GM19099 (cell line): ENCODE results near the gene MTMR10.

Source experiments
- POLR2A ChIP-seq: IDR thresholded peaks from 3 replicates; pipeline ENCODE4 v1.6.1; 2011; ENCODE audit warnings: low read depth; ENCODE audit not compliant: insufficient read length; ENCODE audit errors: extremely low read depth

The MTMR10 gene

DNA sequence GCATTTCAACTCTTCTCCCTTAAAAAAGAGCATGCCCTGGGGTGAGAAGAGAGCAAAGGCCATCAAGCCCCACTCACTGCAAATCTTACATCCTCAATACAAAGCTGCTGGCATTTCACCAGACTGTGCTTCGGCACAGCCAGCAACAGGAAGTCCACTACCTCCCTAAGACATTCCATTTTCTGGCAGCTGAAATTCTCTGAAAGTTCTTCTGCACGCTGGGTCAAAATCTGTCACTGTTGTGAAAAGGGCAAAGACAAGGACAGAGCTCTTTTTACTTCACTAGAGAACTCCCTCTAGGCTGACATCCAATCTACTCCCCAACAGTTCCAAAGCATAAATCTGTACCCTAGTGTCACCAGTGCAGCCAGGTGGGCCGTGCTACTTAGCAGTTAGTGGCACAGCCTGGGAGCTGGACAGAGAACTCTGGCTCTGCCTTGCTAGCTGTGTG, 6.3 kb downstream of the MTMR10 start:
- TF ChIP-seq POLR2A: no peak

DNA sequence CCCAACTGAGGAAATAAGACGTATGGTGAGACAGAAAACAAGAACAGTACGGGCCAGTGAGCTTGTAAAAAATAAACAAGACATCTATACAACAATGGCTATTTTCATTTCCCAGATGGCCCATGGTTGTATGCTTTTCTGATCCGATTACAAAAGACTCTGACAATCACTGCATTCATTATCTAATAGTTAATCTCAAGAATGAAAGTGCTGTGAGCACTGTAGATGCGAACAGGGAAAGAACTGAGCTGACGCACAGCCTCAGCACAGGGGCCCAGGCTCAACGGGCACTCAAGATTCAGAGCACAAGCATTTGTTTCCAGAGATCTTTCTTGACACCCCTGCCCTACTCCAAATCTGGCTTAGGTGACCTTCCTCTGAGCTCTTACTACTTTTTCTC, 6.9 kb downstream of the MTMR10 start:
- no peak for TF ChIP-seq POLR2A

DNA sequence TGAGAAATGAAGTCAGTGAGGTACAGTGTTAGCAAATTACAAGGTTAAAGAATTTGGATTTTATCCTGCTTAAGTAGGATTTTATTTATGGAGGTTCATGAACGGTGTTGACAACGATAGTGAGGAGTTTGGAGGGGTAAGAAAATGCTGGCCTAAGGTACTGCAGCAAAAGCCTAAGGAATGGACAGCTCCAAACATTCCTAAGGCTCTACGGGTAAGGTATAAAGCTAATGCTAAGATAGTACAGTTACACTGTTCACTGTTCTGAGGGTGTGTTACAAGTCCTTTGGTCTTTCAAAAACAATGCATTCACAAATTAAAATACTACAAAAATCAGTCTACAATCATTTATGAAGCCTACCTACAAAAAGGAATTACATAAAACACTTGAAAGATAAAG, 7.3 kb downstream of the MTMR10 start:
- no peak for TF ChIP-seq POLR2A

DNA sequence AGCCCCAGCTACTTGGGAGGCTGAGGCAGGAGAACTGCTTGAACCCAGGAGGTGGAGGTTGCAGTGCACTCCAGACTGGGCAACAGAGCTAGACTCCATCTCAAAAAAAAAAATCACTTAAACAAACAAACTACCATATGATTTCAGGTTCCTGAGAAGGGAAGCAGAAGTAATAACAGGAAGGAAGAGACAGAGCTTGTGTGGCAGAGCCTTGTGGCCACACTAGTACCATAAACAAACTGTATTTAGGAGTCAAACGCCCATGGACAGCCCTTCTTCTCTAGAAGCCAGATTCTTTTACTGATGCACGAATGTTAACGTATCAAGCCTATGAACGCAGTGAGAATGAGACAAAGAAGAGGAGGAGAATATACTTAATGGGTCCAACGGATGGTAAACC, 12.0 kb downstream of the MTMR10 start:
- no peak for TF ChIP-seq POLR2A

DNA sequence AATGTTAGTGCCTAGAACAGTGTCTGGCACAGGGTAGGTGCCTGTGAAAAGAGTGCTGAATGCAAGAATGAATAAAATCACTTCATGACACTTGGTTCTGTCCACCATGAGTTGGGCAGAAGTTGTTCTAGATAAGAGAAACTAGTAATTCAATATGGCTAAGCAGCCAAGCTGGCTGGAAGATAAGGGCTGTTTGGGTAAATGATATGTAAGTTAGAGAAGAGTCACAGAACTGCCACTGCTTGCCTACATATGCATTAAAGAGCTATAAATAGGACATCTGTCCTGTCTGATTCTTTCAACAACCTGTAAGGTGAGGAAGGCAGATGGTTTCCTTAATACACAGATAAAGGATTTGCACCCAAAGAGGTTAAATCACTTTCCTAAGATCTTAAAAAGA, 13.1 kb downstream of the MTMR10 start:
- TF ChIP-seq POLR2A: no peak

DNA sequence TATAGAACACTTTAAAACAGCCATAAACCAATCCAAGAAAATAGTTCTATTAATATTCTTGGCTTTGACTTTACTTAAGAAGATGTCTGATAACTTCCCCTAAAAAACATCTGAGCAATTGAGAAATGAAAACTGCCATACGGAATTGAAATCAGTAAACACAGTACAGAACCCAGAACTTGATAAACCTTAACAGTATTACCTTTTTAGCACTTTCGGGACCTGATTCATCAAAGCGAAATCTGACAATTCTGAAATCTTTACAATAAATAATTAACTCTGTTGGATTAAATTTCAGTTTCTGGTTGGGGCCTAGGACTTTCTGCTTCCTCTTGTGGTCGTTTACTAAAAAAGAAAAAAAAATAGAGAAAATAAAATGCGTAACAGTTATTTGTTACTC, 17.3 kb downstream of the MTMR10 start:
- no peak for TF ChIP-seq POLR2A

DNA sequence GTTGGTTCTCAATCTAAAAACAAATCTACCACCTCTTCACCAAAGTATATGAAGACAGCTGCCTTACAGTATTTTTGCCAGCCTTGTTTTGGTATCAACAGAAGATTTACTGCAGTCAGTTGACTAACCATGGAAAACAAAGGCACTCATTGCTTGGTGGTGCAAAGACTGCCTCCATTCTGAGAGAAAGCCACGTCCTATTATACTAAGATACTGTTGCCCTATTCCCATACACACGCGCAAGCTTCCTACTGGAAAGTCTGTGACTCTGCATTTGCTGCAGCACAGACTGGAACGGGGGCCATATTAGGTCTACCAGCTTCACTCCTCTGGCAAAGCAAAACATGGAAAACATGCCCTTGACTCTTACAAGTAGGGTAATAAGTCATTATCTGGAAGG, 18.0 kb downstream of the MTMR10 start:
- TF ChIP-seq POLR2A: no peak

DNA sequence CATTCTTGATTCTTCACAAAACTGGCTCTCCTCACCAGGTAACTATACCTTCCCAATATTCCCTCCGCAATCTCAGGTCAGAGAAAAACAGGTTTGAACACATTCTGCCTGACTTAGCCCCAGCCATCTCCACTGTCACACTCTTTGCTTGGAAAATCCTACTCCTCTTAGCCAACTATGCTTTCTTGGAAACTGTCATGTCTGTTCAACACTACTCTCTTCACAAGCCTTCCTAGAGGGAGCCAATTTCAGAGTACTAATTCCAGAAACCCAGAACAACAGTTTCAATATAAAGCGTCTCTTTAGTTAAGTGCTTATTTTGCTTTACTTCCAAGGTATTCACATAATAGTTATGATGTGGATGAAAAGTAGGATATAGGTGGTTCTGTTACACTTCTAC, 21.7 kb downstream of the MTMR10 start:
- no peak for TF ChIP-seq POLR2A

DNA sequence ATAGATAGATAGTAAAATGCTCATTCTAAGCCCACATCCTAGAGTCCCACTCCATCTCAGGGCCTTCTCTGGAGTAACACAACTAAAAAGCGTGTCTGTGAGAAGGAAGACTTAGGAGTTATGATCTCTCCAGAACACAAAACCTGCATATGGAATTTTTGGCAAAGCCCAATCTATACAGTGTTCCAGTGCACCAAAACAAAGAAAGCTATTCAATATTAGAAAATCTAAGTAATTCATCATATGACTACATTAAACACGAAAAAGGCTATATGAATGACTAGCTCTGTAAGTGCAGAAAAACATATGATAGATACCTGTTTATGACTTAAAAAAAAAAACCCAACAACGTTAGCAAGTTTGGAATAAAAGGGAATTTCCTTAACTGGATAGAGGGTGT, 27.7 kb downstream of the MTMR10 start:
- TF ChIP-seq POLR2A: no peak

DNA sequence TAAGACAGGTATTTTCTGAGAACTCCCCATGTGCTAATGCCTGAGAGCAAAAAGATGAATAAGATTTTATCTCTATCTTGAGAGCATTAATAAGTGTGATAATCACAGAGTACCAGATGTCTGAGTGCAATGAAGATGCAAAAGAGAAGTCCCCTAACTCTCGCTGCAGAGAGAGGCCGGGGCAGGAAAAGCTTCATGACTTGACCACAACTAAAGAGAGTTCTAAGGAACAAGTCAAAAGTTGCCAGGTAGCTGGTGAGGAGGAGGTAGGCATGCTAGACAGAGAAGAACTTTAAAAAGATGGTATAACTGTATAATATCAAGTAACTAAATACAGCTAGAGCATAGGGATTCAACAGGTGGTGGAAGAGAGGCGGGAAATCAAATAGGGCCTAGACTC, 28.8 kb downstream of the MTMR10 start:
- TF ChIP-seq POLR2A: no peak

DNA sequence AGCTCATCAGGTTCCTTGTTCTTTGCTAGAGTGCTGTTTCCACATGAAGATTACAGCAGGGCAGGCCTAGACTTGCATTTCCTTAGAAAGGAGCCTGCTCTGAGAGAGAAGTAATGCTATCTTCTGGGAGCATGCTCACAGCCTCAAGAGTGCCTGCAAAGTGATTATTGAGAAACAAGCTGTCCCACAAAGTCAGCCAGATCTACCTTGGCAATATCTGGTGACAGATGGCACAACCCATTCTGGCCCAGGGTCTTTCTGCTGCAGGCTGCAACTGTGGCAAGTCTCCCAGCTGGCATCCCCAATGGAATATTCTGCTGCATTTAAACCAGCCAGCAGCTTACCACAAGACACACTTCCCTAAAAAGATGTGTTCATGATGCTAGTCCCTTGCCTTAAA, 29.3 kb downstream of the MTMR10 start:
- no peak for TF ChIP-seq POLR2A

DNA sequence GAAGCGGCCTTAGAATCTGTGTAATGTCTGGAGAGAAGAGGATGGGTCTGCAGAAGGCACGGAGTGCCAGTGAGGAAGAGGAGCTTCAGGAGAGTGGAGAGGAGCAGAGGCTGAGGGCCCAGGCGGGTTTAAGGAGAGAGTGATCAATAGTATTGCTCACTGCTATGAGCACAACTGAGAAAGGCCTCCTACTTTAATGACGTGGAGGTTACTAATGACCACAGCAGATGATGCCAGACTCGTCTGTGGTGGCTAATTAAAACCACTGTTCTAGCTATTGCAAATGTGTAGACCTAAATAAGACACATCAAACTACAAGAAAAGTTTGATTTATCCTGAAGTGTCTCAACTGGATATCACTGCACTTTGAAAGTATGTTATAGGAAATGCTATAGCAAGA, 33.2 kb downstream of the MTMR10 start:
- no peak for TF ChIP-seq POLR2A

DNA sequence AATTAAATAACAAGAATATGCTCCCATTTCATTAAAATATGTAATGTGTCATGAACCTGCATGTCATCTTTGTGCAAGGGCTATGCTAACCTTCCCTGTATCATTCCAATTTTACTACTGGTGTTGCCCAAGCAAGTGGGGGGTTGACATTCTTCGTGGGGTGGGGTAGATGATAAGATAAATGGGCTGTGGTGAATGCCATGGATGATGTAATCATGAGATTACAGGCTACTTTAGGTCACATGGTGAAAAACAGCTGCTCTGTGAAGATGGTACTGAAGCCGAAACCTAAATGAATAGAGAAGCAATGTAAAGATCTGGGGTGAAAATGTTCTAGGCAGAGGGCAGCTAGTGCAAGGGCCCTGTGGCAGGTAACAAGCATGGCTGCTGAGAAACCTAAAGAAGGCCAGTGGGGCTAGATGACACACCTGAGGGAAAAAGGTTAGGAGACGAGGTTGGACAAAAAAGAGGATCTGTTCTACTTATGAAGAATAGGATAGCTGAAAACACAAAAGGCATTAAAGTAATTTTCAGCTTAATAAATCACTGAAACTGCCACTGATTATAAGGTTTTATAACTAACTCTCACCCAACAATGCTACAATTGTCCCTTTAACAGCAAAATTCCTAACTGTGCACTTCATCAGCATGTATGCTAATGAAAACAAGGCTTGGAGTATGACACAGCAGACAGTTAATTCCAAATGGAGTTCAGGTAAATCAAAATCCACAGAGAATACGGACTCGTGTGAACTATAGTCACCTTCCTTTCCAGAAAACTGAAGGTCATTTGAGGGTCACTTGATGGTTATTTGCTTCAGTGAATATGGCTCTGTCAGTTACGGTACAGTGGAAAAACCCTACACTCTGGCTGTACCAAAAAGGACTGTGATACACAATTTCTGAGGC, 35.0 kb downstream of the MTMR10 start:
- no peak for TF ChIP-seq POLR2A

DNA sequence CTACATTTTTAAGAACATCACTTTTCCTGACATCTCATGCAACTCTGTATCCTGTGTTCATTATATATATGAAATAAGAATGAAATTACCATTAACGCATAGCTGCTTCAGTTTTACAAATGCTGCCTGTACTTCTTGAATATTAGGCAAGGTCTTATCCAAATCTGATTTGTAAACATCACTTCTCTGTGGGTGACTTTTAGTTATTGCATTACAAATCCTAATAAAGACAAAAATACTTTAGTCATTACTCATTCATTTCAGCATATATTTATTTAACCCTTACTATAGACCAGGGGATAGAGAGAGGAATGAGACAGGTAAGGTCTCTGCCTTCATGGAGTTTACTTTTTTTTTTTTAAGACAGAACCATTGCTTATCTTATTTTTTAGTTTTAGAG, 36.8 kb downstream of the MTMR10 start:
- no peak for TF ChIP-seq POLR2A

DNA sequence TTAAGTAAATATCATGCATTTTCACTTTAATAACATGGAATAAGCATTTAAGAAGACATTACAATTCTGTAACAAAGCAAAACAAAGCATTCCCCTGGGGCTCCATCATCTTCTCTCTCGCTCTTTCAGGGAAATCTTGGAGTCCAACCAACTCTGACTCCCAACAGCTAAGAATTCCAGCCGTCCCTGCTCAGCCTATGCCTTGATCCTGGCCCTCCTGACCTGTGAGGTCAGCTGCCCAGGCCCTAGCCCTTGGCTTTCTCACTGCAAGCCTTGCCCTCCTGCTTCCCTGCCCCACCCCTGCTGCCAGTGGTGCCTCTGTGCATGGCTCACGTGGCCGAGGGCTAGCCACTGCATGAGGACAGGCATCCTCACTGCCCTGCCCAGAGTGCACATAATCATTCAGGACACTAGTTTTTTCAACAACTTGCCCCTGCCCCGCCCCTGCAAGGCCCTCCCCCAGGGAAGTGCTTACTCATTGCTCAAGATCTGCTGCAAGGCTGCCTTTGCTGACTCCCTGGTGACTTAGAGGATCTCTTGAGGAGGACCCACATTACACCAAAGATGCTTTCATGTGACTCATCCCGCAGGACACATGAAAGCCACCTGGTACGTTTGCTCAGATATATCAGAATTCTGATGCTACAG, 37.6 kb downstream of the MTMR10 start:
- TF ChIP-seq POLR2A: no peak

DNA sequence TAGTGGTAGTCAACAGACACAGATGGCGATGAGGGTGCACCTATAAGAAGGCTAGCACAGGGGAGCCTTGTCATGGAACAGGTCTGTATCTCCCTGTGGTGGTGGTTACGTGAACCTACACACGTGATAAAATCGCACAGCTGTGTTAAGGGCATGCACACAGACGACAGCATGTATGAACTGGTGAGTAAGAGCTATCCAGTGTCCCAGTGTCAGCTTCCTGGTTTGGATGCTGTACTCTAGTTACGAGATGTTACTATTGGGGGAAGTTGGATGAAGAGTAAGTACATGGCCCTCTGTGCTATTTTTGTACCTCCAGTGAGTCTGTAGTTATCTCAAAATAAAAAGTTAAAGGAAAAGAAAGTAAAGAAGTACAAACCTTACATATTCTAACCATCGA, 38.2 kb downstream of the MTMR10 start:
- TF ChIP-seq POLR2A: no peak
